ENCODE data around the gene GABBR1.

DNA sequence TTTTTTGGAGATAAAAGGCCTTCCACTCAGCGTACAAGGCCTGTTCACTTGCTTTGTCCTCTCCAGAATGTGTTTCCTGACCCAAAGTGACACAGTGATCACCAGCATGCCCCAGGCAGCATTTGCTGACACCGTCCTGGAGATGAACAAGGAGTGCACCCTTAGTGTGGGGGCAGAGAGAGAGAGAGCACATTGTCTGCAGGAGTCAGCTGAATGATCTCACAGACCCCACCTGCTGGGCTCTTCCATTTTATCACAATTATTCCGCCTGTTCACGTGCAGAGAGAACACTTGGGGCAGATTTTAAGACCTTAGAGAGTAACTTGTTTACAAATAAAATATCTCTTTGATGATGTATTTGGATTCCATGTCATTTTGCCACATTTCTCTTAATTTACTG, 122.8 kb downstream of the GABBR1 start:
- TF ChIP-seq, protein P1, sequence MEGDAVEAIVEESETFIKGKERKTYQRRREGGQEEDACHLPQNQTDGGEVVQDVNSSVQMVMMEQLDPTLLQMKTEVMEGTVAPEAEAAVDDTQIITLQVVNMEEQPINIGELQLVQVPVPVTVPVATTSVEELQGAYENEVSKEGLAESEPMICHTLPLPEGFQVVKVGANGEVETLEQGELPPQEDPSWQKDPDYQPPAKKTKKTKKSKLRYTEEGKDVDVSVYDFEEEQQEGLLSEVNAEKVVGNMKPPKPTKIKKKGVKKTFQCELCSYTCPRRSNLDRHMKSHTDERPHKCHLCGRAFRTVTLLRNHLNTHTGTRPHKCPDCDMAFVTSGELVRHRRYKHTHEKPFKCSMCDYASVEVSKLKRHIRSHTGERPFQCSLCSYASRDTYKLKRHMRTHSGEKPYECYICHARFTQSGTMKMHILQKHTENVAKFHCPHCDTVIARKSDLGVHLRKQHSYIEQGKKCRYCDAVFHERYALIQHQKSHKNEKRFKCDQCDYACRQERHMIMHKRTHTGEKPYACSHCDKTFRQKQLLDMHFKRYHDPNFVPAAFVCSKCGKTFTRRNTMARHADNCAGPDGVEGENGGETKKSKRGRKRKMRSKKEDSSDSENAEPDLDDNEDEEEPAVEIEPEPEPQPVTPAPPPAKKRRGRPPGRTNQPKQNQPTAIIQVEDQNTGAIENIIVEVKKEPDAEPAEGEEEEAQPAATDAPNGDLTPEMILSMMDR (IDR thresholded peaks at IDR 0.05), result no peak
- TF ChIP-seq POLR2A (IDR thresholded peaks at IDR 0.05) (no peak), POLR2AphosphoS5 (IDR thresholded peaks at IDR 0.05) (no peak)
